HG03108 (cell line): ENCODE data around the gene KRT80.

Experiments used
- ATAC-seq: cut with Tn5 transposase; IDR thresholded peaks from one replicate; pipeline ENCODE4 v1.9.1; 2021; ENCODE audit warnings: moderate library complexity; ENCODE audit not compliant: unreplicated experiment

KRT80 gene

DNA sequence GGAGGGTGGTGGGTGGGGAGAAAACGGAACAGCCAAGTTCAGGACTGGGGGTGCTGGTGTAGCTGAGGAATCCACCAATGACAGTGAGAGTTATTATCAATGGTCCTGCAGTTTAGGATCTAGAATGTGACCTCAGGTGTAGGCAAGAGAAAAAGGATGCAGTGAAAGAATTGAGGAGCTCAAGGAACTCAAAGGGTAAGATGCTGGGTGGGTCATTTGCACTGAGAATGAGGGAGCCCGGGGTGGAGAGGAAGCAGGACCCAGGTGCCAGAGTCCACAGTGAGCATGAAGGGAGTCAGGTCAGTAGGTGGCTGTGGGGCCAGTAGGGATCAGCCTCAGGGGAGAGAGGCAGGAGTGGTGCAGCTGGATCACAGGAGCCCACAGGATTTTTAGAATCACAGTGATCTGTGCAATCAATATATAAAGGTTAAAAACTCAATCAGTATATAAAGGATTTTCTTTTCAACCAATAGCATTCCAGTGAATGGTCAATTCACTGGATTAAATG, 38.1 kb upstream of the KRT80 start:
- ATAC-seq = no peak

DNA sequence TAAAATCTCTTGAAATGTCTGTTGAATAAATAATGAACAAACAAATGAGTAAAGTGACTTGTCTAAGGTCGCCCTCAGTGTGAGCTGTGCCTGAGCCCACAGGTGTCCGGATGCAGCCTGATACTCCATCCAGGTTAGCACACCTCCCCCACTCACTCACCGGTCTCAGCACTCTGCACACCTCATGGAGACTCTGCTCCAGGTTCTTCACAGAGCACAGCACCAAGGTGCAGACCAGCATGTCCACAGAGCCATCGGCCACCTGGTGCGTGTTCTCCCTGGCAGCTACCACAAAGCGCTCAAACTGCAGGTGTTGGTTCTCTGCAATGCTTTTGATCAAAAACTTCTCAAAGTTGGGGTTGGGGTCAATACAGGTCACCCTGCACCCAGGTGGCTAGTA, 37.1 kb upstream of the KRT80 start:
- no peak for ATAC-seq

DNA sequence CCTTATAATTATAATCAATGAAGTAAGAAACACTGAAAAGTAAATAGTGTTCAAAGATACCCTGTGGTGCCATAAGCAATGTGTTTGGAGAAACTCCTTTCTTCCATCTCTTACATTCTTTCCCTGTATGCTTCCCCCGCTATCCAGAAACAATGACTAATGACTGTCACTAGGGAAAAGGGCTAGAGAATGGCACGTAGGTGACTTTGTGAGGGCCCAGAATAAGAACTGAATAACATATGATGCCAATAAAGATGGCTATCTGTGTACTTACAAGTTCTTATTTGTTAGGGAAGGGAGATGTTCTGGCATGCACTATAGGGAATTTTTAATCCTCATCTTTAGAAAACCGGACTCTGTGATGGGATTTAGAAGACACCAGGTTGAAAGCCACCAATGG, 36.6 kb upstream of the KRT80 start:
- ATAC-seq = no peak

DNA sequence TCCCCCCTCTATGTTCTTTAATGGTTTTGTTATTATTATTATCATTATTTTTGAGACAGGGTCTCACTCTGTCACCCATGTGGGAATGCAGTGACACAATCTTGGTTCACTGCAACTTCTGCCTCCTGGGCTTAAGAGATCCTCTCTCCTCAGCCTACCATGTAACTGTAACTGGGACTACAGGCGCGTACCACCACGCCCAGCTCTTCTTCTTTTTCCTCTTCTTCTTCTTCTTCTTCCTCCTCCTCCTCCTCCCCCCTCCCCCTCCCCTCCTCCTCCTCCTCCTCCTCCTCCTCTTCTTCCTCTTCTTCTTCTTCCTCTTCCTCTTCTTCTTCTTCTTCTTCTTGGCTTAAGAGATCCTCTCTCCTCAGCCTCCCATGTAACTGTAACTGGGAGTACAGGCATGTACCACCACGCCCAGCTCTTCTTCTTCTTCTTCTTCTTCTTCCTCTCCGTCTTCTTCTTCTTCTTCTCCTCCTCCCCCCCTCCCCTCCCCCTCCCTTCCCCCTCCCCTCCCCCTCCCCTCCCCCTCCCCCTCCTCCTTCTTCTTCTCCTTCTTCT, 35.9 kb upstream of the KRT80 start:
- no peak for ATAC-seq

DNA sequence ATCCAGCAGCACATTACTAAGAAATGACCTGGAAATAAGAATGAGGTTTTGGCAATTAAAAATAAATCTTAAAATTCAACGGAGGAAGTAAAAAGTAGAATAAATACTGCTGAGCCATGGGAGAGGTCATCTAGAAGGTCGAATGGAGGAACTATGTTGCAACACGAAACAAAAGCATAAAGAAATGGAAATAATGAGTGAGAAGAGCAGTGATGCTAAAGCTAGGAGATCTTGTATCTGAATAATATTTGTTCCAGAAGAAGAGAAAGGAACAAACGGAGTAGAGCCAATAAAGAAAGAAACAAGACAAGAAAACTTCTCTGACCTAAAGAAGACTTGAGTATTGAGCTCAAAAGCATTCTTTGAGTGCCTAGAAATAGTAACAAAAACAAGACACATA, 34.6 kb upstream of the KRT80 start:
- ATAC-seq = no peak

DNA sequence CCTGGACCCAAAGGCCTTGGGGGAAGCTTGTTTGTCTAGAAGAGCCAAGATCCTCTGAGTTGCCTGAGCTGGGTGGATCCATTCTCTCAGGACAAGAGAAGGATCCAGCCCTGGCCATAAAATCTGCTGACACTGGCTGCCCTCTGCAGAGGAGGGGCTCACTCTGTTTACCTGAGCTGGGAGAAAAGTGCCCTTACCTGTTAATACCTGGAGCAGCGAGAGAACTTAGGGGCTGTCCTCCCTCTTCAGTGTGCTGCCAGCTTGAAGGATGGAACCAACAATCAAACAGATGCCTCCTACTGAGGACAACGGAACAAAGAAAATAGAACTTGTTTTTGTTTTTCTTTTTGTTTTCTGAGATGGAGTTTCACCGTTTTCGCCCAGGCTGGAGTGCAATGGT, 33.9 kb upstream of the KRT80 start:
- ATAC-seq = no peak

DNA sequence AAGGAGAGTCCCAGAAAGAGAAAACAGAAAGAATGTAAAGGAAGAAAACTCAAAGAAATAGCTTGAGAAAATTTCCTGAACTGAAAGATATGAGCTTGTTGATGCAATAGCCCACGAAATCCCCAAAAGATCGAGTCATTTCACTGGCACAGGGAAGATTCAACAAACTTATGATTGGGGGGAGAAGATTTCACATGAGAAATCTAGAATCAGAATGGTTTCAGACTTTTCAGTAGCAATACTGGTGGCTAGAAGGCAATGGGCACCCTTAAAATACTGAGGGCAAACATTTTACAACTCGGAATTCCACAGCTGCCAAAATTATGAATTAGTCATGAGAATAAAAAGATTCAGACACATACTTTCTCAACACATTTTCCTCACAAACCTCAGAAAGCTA, 32.3 kb upstream of the KRT80 start:
- no peak for ATAC-seq

DNA sequence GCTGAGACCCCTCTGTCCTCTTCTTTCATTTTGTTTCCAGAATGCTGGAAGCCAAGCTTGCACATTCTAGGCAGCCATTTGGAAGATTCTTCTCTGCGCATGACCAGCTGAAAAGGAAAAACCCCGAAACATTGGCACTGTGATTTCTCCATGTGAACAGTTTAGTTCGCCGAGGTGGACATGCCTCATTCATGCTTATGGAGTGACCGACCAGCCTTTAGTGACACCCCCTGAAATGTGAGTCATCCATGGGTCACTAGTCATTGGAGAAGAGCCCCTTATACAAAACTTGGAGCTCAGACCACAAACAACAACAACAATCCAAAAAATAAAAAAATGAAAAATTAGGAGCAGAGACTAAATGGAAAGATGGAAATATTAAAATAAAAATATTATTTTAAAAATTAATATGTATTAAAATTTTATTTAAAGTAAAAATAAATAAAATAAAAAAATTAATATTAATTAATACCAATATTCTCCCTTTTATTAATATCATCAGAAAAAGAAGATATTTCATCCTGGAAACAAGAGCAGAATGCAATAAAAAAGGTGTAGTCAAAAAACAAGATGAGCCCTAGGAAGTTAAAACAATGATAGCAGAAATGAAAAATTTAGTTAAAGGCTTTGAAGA, 31.7 kb upstream of the KRT80 start:
- ATAC-seq = no peak

DNA sequence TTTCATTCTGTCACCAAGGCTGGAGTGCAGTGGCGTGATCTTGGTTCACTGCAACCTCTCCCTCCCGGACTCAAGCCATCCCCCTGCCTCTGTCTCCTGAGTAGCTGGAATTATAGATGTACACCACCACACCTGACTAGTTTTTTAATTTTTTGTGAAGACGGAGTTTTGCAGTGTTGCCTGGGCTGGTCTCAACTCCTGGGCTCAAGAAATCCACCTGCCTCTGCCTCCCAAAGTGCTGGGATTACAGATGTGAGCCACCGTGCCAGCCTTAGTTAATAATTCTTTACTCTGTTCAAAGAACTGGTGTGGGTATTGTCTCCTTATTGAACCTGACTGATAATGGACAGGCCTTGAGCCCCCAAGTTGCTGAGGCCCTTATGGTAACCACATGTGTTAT, 30.9 kb upstream of the KRT80 start:
- no peak for ATAC-seq

DNA sequence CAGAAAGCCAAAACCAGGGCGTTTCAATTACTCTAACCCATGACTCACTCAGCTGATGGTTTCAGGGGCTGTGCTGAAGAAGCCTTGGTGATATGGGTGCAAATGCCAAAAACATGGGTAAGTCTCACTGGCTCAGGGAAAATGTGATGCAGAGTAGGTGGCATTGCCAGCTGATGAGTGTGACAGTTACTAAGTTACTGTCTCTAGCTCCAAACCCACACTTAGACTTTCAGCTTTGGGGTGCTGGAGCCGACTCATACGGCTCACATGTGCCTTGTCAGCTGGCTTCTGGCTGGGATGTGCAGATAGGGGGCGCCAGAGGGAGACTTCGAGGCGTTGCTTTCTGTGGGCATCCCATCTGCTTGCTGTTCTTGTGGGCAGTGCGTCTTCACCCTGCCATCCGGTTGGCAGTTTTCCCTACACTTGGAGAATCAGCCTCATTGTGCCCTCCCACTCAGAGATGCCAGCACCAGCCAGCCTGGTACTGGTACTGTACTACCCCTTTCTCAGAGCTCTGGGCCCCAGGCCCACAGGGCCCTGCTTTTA, 30.2 kb upstream of the KRT80 start:
- ATAC-seq = peak; percentile 68

DNA sequence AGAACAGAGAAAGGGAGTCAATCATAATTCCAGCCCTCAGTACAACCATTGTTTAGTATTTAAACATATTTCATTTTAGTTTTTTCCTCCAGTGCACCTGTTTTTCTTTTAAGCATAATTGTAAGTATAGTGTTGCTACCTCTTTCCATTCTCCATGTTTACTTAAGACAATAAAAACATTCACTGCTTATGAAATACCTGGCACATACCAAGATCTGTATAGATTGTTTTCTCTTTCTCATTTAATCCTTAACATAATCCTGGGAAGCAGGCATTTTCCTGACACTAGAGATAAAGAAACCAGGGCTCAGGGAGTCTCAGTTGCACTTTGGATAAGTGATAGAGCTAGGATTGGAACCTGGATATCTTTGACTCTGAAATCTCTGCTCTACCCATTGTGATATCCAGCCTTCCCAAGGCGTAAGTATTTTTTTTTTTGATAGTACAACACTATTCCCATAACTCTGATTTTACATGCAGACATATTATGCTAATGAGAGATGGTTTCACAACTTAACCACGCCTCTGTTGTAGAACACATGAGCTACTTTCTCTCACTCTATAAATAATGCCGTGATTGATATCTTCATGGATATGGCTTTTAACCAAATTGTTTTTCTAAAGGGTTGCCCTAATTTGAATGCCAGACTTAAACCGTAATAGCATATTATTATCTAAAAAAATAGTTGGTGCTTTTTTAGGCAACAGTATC, 29.4 kb upstream of the KRT80 start:
- ATAC-seq = no peak

DNA sequence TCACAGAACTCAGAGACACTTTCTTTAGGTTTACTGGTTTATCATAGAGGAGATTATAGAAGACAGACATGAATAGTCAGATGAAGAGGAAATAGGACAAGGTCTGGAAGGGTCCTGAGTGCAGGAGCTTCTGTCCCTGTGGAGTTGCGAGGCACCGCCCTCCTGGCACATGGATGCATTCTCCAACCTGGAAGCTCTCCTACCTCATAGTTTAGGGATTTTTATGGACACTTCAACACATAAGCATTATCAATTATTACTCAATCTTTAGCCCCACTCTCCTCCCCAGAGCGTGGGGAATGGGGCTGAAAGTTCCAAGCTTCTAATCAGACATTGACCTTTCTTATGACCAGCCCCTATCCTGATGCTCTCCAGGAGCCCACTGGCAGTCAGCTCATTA, 28.7 kb upstream of the KRT80 start:
- no peak for ATAC-seq

DNA sequence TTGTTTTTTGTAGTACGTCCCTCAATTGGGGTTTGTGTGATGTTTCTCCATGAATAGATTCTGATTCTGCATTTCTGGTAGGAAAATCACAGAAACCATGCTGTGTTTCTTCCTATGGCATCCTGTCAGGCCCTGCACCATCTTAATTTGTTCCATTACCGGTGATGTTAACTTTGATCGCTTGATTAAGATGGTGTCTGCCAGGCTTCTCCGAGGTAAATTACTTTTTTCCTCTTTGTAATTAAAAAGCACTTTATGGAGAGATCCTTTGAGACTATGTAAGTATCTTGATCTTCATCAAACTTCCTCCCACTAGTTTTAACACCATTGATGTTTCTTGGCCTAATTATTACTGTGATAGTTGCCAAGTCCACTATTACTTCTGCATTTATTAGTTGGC, 26.2 kb upstream of the KRT80 start:
- no peak for ATAC-seq

DNA sequence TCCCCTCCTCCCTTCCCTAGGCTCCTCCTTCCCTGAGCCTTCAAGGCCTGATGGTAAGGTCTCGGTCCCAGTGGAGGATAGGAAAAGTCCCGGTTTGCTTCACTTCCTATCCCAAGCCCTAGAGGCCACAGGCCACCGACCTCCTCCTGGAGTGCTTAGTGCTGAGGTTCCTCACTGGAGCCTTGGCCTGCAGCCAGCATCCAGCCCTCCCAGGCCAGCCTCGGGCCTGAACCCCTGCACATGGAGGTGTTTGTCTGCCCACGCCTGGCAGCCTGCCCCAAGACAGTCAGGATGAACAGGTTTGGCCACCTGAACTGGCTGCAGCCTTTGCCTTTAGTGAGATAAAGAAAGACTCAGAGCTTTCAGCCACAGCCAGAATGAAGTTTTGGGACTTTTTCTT, 25.4 kb upstream of the KRT80 start:
- no peak for ATAC-seq

DNA sequence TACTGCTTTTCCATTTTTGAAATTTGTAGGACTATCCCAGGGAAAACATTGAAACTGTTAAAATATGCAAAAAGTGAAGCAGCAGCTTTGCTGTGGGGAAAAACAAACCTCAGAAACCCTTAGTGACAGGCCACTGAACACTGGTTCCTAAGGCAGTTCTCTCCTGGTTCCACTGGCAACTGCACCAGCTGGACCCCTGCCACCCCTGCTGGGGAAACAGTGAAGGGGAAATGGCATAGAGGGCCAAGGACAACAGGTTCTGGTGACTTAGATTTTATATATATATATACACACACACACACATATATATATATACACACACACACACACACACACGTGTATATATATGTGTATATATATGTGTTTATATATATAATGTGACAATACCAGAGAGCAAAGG, 25.0 kb upstream of the KRT80 start:
- no peak for ATAC-seq

DNA sequence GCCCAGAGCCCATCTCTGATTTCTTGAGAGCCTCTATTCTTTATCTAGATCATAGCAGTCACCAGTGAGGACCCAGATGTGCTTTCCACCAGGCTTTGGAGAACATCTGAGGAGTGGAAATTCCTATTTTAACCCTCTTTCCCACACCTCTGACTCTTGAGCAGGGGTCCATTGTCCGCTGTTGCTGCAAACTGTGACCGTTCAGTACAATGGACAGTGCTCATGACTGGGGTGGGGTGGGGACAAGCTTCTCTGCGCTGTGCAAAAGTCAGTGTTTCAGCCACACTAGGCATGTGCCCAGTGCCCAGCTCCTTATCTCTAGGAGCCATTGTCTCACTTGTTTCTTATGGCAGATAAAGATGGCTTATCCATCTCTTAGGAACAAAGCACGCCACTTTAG, 24.3 kb upstream of the KRT80 start:
- ATAC-seq = no peak

DNA sequence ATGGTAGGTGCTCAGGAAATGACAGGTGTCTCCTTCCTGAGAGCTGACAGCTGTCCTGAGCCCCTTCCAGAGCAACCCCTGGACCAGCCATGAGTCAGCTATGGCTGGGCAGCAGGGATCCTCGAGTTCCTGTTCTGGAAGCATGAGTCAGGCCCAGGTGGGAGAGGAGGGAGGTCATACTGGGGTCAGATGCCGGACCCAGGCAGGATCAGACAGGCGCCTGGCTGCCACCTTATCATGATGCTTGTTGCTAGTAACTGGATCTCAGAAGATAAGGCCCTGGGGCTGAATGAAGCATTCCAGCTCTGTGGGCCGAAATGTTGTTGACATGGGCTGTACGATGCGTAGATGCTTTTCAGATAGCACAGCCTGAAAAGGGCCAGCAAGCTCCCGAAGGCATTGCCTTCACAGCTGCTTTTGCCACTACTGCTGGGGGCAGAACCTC, 23.8 kb upstream of the KRT80 start:
- no peak for ATAC-seq

DNA sequence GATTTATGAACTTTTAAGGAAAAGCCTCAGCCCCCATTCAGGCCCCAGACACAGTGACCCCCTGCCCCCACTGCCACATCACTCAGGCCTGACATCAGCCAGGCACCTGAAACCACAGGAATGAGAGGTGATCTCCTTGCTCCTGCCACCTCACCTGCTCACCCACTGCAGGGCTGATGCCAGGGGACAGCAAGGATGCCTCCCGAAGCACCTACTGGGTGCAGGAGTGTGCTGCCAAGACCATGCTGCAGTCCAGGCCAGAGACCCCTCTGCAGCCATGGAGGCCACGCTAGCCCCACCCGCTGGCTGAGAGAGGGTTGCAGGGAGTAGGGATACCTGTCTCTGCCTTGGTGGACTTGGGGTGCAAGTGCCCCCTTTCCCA, 22.6 kb upstream of the KRT80 start:
- ATAC-seq = no peak

DNA sequence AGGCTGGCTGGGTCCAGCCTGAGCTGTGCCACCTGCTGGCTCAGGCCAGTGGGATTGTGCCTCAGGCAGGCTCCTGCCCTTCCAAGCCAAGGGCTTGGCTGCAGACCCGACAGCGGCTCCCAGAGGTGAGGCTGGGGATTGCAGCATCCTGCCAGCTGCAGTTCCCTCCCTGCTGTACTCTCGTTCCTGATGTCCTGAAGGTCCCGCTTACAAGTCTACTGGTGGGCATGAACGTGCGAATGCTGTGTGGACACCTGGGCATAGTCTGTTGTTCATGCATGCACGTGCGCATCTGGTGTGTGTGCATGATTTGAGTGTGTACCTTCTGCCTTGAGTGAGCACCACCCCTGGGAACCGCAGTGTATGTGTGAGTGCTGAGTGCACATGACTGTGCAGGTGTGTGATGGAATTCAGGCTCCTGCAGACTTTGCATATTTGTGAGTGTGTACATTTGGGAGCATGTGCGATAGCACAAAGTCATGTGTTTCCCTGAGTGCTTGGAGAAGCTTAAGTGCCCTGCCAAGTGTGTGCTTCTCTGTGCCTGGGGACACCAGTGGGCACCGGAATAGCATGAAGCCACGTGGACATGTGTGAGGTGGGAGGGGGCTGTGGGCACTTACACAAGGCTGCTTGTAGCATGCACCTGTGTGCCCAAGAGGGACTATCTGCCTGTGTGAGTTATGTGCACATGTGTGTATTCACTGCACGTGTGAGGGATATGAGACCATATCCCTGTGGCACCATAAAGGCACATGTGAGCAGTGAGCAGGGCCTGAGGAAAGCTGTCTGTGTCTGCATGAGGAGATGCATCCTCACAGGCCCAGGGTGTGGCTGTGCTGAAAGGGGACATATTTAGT, 22.0 kb upstream of the KRT80 start:
- ATAC-seq = no peak

DNA sequence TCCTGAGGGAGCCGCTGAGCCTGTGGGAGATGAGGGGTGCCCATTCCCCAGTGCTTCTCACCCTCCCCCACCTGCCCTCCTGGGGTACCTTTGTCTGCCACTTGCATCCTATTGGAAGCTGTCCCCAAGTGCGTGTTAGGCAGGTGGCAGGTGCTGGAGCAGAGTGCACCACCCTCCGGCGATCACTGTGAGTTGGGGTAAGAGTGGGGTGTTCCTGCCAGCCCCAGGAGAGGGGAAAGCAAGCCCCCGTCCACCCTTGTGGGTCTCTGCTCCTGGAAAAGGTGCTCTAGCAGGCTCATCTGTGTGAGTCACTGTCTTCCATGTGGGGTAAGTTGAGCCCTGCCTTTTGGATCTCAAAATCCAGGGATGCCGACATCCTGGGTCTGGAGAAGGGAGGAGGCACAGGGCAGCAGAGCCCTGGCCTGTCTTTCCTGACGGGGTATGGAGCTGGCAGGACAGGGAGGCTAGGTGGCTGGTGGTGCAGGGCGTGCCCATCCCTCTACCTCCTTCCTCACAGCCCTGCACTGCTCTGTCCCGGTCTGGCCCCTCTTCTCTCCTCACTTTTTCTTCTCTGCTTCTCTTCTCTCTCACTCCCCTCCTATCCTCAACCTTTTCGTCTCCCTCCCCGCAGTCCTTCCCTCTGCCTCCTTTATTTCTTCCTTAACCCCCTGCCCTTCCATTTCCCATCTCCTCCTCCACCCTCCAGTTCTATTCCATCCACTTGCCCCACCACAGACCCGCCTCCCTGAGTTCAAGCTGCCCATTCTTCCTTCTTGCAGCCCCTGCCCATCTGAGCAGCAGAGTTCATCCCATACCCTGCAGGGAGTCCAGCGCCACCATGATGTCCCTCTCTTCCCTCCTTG, 21.1 kb upstream of the KRT80 start:
- ATAC-seq = no peak
